ENCODE measurements around the gene SULT1C4.

DNA sequence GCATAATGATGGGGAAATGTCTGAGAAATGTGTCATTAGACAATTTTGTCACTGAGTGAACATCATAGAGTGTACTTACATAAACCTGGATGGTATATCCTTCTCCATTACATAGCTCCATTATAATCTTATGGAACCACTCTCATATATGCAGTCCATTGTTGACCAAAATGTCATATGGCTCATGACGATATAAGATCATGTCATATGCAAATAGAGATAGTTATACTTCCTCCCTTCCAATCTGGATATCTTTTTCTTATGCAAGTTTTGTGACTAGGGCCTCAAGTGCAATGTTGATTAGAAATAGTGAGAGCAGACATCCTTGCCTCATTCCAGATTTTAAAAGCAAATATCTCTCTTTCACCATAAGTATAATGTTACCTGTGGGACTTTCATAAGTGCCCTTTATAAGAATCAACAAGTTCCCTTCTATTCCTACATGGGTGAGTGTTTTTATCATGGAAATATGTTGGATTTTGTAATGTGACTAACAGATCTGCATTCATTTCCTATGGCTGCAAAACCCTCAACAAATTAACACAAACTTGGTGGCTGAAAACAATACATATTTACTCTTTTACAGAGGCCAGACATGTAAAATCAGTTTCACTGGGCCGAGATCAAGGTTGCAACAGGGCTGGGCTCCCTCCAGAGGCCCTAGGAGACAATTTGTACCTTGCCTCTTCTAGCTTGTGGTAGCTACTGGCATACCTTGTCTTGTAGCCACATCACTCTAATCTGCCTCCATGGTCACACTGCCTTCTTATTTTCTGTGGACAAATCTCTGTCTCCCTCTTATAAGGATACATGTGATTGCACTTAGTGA is 21.6 kb upstream of the SULT1C4 start:
- TF ChIP-seq, protein P1, sequence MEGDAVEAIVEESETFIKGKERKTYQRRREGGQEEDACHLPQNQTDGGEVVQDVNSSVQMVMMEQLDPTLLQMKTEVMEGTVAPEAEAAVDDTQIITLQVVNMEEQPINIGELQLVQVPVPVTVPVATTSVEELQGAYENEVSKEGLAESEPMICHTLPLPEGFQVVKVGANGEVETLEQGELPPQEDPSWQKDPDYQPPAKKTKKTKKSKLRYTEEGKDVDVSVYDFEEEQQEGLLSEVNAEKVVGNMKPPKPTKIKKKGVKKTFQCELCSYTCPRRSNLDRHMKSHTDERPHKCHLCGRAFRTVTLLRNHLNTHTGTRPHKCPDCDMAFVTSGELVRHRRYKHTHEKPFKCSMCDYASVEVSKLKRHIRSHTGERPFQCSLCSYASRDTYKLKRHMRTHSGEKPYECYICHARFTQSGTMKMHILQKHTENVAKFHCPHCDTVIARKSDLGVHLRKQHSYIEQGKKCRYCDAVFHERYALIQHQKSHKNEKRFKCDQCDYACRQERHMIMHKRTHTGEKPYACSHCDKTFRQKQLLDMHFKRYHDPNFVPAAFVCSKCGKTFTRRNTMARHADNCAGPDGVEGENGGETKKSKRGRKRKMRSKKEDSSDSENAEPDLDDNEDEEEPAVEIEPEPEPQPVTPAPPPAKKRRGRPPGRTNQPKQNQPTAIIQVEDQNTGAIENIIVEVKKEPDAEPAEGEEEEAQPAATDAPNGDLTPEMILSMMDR (IDR thresholded peaks at IDR 0.05 in 4 of 5, conservative IDR thresholded peaks at IDR 0.05 in 1 of 5) = no peak
- TF ChIP-seq POLR2A (IDR thresholded peaks at IDR 0.05) = no peak

All from gastrocnemius medialis (tissue), 4 donors.